Neural cell (in vitro differentiated cells): ENCODE results near the gene NARS2. TPM values are rescaled to one million over a fixed set of nuclear protein-coding genes. Genes with fewer than 3 reads are reported as not detected.

Experiments used
- H2AFZ ChIP-seq: fragments of 200-600, 300-800 bp; sonication (generic), shearing (Covaris generic); 2 replicates; pipeline ENCODE4 v1.6.0; 2014; ENCODE audit warnings: low read depth, mild to moderate bottlenecking, antibody characterized with exemption, low read length, moderate library complexity
- H3F3A ChIP-seq: fragments of 200-600 bp; shearing (Covaris generic); 2 replicates; pipeline ENCODE4 v1.6.1; 2016; ENCODE audit warnings: mild to moderate bottlenecking, moderate library complexity, mixed read lengths, antibody characterized with exemption, low read length; ENCODE audit not compliant: insufficient read depth, poor library complexity, severe bottlenecking
- H3K27ac ChIP-seq: fragments of 200-600, 300-800 bp; sonication (generic), shearing (Covaris generic); 2 replicates; pipeline ENCODE4 v1.5.1; 2014; ENCODE audit warnings: mild to moderate bottlenecking, low read length, moderate library complexity
- H3K27me3 ChIP-seq: fragments of 300-800, 200-600 bp; sonication (generic), shearing (Covaris generic); 2 replicates; pipeline ENCODE4 v1.6.0; 2014; ENCODE audit warnings: mild to moderate bottlenecking, low read depth, low read length, moderate library complexity; ENCODE audit not compliant: insufficient read depth
- H3K36me3 ChIP-seq: fragments of 300-800, 200-600 bp; sonication (generic), shearing (Covaris generic); 2 replicates; pipeline ENCODE4 v1.5.1; 2014; ENCODE audit warnings: mild to moderate bottlenecking, antibody characterized with exemption, low read length, moderate library complexity; ENCODE audit not compliant: insufficient read depth
- H3K4me2 ChIP-seq: fragments of 300-800, 200-600 bp; sonication (generic), shearing (Covaris generic); 2 replicates; pipeline ENCODE4 v1.6.0; 2014; ENCODE audit warnings: mild to moderate bottlenecking, low read length
- H3K4me3 ChIP-seq: fragments of 300-800, 200-600 bp; sonication (generic), shearing (Covaris generic); 2 replicates; pipeline ENCODE4 v1.5.1; 2014; ENCODE audit warnings: mild to moderate bottlenecking, low read length, moderate library complexity
- H3K79me2 ChIP-seq: fragments of 200-600 bp; shearing (Covaris generic); replicated peaks from 2 replicates; pipeline ENCODE4 v1.6.0; 2014; ENCODE audit warnings: mild to moderate bottlenecking, low read length, moderate library complexity; ENCODE audit not compliant: insufficient read depth
- H3K9ac ChIP-seq: fragments of 300-800, 200-600 bp; sonication (generic), shearing (Covaris generic); 2 replicates; pipeline ENCODE4 v1.6.1; 2016; ENCODE audit warnings: mild to moderate bottlenecking, low read length, mixed read lengths
- H3K9me2 ChIP-seq: fragments of 200-600 bp; shearing (Covaris generic); 2 replicates; pipeline ENCODE4 v1.6.1; 2016; ENCODE audit warnings: mild to moderate bottlenecking, low read length, mixed read lengths; ENCODE audit not compliant: insufficient read depth
- H3K9me3 ChIP-seq: fragments of 200-600, 300-800 bp; sonication (generic), shearing (Covaris generic); 2 replicates; pipeline ENCODE4 v1.6.1; 2016; ENCODE audit warnings: mild to moderate bottlenecking, mixed run types, low read length, moderate library complexity, mixed read lengths
- H4K20me1 ChIP-seq: fragments of 200-600 bp; shearing (Covaris generic); 2 replicates; pipeline ENCODE4 v1.6.1; 2016; ENCODE audit warnings: mild to moderate bottlenecking, mixed run types; ENCODE audit not compliant: insufficient read depth
- CTCF ChIP-seq: fragments of 450-650 bp; IDR thresholded peaks from 2 replicates; pipeline ENCODE4 v1.5.1; 2014; ENCODE audit warnings: antibody characterized with exemption, mild to moderate bottlenecking, moderate library complexity; ENCODE audit not compliant: poor library complexity, severe bottlenecking
- EP300 ChIP-seq: fragments of 450-650 bp; conservative IDR thresholded peaks from 2 replicates; pipeline ENCODE4 v1.6.1; 2014; ENCODE audit warnings: antibody characterized with exemption, mild to moderate bottlenecking, moderate library complexity; ENCODE audit not compliant: poor library complexity, severe bottlenecking
- EZH2 ChIP-seq: fragments of 200-600, 300-800 bp; shearing (Covaris generic), sonication (generic); IDR thresholded peaks from 2 replicates; pipeline ENCODE4 v1.6.1; 2014; ENCODE audit warnings: antibody characterized with exemption, low read length, borderline replicate concordance, mild to moderate bottlenecking; ENCODE audit not compliant: insufficient read depth, poor library complexity, severe bottlenecking
- MXI1 ChIP-seq: fragments of 450-650 bp; conservative IDR thresholded peaks from 2 replicates; pipeline ENCODE4 v1.6.1; 2014; ENCODE audit warnings: antibody characterized with exemption, mild to moderate bottlenecking; ENCODE audit not compliant: poor library complexity, severe bottlenecking
- POLR2AphosphoS5 ChIP-seq: IDR thresholded peaks from 2 replicates; pipeline ENCODE4 v1.6.1; 2012
- RAD21 ChIP-seq: fragments of 450-650 bp; conservative IDR thresholded peaks from 2 replicates; pipeline ENCODE4 v1.6.1; 2014; ENCODE audit warnings: antibody characterized with exemption, mild to moderate bottlenecking, moderate library complexity
- REST ChIP-seq: IDR thresholded peaks from 2 replicates; pipeline ENCODE4 v1.6.1; 2012; ENCODE audit warnings: borderline replicate concordance
- SMC3 ChIP-seq: fragments of 450-650 bp; conservative IDR thresholded peaks from 2 replicates; pipeline ENCODE4 v1.6.1; 2014; ENCODE audit warnings: antibody characterized with exemption, mild to moderate bottlenecking, moderate library complexity; ENCODE audit not compliant: poor library complexity
- TAF1 ChIP-seq: IDR thresholded peaks from 2 replicates; pipeline ENCODE4 v1.6.1; 2012; ENCODE audit warnings: low read depth
- polyA plus RNA-seq: library from polyadenylated mRNA; depleted of rRNA; stranded (reverse); fragments of >200 nt; gene quantifications from 2 replicates; pipeline ENCODE4 v1.2.3, GENCODE V29; 2014

Gene NARS2
- polyA plus RNA-seq, 1 donor from 2014 or later: 39.6 TPM

- no peaks in the 10 kb centered on the region for H3K79me2 ChIP-seq
- no peaks in the 10 kb centered on the region for H3K9me2 ChIP-seq
- no peaks in the 10 kb centered on the region for H3K27me3 ChIP-seq
- H3F3A ChIP-seq: no peaks in the 10 kb centered on the region
- H3K4me2 ChIP-seq: no peak overlapping the region
- no peaks in the 10 kb centered on the region for H3K36me3 ChIP-seq
- no peak overlapping the region for H3K27ac ChIP-seq
- H3K9me3 ChIP-seq: no peaks in the 10 kb centered on the region
- no peaks in the 10 kb centered on the region for H4K20me1 ChIP-seq
- H3K9ac ChIP-seq: no peak overlapping the region
- H3K4me3 ChIP-seq: no peak overlapping the region
- TF ChIP-seq RAD21: no peak
- TF ChIP-seq SMC3: no peak
- no peak for TF ChIP-seq EP300
- TF ChIP-seq MXI1: no peak
- no peak for TF ChIP-seq POLR2AphosphoS5
- TF ChIP-seq EZH2: no peak
- TF ChIP-seq TAF1: no peak
- TF ChIP-seq CTCF: no peak
- no peak for TF ChIP-seq REST
- H2AFZ ChIP-seq: no peak overlapping the region
These were observed 64.6 kb downstream of the NARS2 start for GRCh38 chr11:78510025-78510596.

GRCh38 chr11:78504708-78505107, 70.0 kb downstream of the NARS2 start:
- no peaks in the 10 kb centered on the region for H3K79me2 ChIP-seq
- H3K4me3 ChIP-seq: no peak overlapping the region
- H3K36me3 ChIP-seq: no peaks in the 10 kb centered on the region
- no peaks in the 10 kb centered on the region for H3K27me3 ChIP-seq
- H3K27ac ChIP-seq: no peak overlapping the region
- H3K9ac ChIP-seq: no peak overlapping the region
- H3K9me3 ChIP-seq: no peaks in the 10 kb centered on the region
- no peak overlapping the region for H3K4me2 ChIP-seq
- no peak for TF ChIP-seq EP300
- TF ChIP-seq CTCF: no peak
- TF ChIP-seq REST: no peak
- TF ChIP-seq POLR2AphosphoS5: no peak
- no peak for TF ChIP-seq EZH2
- TF ChIP-seq MXI1: no peak
- no peak for TF ChIP-seq RAD21
- TF ChIP-seq TAF1: no peak
- no peak for TF ChIP-seq SMC3
- H4K20me1 ChIP-seq: no peaks in the 10 kb centered on the region
- no peaks in the 10 kb centered on the region for H3F3A ChIP-seq
- no peak overlapping the region for H2AFZ ChIP-seq
- H3K9me2 ChIP-seq: no peaks in the 10 kb centered on the region
